Testis (tissue), 2 donors: ENCODE measurements around the gene TROAP.

ENCODE experiments used
- POLR2A ChIP-seq: fragments of 450-650 bp; IDR thresholded peaks from one replicate; pipeline ENCODE4 v1.6.1; 2017; ENCODE audit warnings: antibody characterized with exemption, mild to moderate bottlenecking, moderate library complexity
- TF ChIP-seq, protein P1 (sequence below), 3 experiments: fragments of 450-650 bp in 2 of 3; fragments of 200-600 bp in 1 of 3; sonication (generic) in 1 of 3; IDR thresholded peaks; one replicate each; pipeline ENCODE4 v1.5.1; 2016 to 2019; ENCODE audit warnings: antibody characterized with exemption in 3 of 3, mild to moderate bottlenecking in 2 of 3, moderate library complexity in 1 of 3

DNA sequence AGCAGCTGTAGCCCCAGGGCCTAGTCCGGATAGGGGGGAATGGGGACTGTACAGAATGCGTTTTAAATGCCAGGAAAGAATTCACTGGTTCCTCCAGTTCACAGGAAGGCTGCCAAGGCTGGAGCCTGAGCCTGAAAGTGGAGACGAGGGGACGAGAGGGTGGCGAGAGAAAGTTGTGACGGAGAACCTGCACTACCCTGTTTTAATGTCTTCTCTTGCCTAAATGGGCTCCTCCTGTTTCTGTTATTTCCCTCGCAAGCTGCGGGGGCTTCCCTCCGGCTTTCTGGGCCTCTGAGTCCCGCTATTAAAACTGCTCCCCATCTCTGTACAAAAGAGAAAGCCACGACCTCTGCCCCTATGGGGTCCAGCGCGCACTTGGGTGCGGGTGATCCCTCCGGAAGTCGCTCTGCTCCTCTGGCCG is 9.4 kb downstream of the TROAP start:
- TF ChIP-seq, protein P1, sequence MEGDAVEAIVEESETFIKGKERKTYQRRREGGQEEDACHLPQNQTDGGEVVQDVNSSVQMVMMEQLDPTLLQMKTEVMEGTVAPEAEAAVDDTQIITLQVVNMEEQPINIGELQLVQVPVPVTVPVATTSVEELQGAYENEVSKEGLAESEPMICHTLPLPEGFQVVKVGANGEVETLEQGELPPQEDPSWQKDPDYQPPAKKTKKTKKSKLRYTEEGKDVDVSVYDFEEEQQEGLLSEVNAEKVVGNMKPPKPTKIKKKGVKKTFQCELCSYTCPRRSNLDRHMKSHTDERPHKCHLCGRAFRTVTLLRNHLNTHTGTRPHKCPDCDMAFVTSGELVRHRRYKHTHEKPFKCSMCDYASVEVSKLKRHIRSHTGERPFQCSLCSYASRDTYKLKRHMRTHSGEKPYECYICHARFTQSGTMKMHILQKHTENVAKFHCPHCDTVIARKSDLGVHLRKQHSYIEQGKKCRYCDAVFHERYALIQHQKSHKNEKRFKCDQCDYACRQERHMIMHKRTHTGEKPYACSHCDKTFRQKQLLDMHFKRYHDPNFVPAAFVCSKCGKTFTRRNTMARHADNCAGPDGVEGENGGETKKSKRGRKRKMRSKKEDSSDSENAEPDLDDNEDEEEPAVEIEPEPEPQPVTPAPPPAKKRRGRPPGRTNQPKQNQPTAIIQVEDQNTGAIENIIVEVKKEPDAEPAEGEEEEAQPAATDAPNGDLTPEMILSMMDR (IDR thresholded peaks at IDR 0.05): no peak
- TF ChIP-seq POLR2A: no peak
